Peyer's patch (tissue), 4 donors: ENCODE results near the gene SIGLEC10. TPM values are rescaled to one million over a fixed set of nuclear protein-coding genes. Genes with fewer than 3 reads are reported as not detected.
A peak's percentile ranks its signal among the peaks of the same experiment; 100 is the strongest.

Source experiments
- DNase-seq, 3 donors: peaks; one replicate each; pipeline ENCODE4 v3.0.0-alpha.2; 2017 to 2019
- H3K27ac ChIP-seq, 4 donors: fragments of 200-600 bp; sonication (generic); one replicate each; pipeline ENCODE4 v1.5.1; 2016 to 2019
- H3K27me3 ChIP-seq, 2 donors: fragments of 200-600 bp; sonication (generic); one replicate each; pipeline ENCODE4 v1.5.1; 2019
- H3K36me3 ChIP-seq, 3 donors: fragments of 200-600 bp; sonication (generic); one replicate each; pipeline ENCODE4 v1.5.1; 2016 to 2019
- H3K4me1 ChIP-seq, 4 donors: fragments of 200-600 bp; sonication (generic); one replicate each; pipeline ENCODE4 v1.5.1; 2016 to 2019
- H3K4me3 ChIP-seq, 4 donors: fragments of 200-600 bp; sonication (generic); 1 replicate in 3 of 4; 2 replicates in 1 of 4; pipeline ENCODE4 v1.5.1; 2016 to 2019; ENCODE audit warnings: mild to moderate bottlenecking in 1 of 4
- H3K9me3 ChIP-seq, 4 donors: fragments of 200-600 bp; sonication (generic); one replicate each; pipeline ENCODE4 v1.5.1; 2016 to 2019; ENCODE audit warnings: mild to moderate bottlenecking in 1 of 4
- CTCF ChIP-seq, 6 experiments: fragments of 450-650 bp in 4 of 6; fragments of 200-600 bp in 2 of 6; sonication (generic) in 1 of 6; IDR thresholded peaks; one replicate each; pipeline ENCODE4 v1.5.1; 2017 to 2019; ENCODE audit warnings: antibody characterized with exemption in 6 of 6, mild to moderate bottlenecking in 3 of 6, moderate library complexity in 1 of 6
- POLR2A ChIP-seq, 2 donors: fragments of 450-650 bp; IDR thresholded peaks; one replicate each; pipeline ENCODE4 v1.5.1; 2017; ENCODE audit warnings: antibody characterized with exemption in 2 of 2, mild to moderate bottlenecking in 2 of 2, moderate library complexity in 2 of 2
- total RNA-seq, 4 donors: library from RNA; depleted of rRNA; stranded (reverse); fragments of >200 nt; gene quantifications; one replicate each; pipeline ENCODE4 v1.1.0, GENCODE V29; 2016

Gene SIGLEC10
- total RNA-seq, 4 donors from 2014 or later, result 0.53 to 35.5 (median 3.0) TPM

- Histone ChIP-seq H3K27ac (peak within 1 kb of the TSS; percentile 60 to 67 (median 64)), H3K4me1 (peaks cover 0 to 8% (median 4%) of the 10 kb centered on the region in 4 donors), H3K27me3 (no peaks in the 10 kb centered on the region), H3K4me3 (peak within 1 kb of the TSS in 2 of 4 donors; percentile 7), H3K9me3 (no peaks in the 10 kb centered on the region), H3K36me3 (no peaks in the 10 kb centered on the region)
- peak in 2 of 3 donors; percentile 44 to 72 for DNase-seq
- no peak for TF ChIP-seq POLR2A (IDR thresholded peaks at IDR 0.05)
- TF ChIP-seq CTCF (IDR thresholded peaks at IDR 0.05), result no peak
These were observed 44.6 kb downstream of the SIGLEC10 start, which contains the start of gene NKG7 for GRCh38 chr19:51372649-51373504. Gene NKG7 (minus strand): TSS chr19:51372654. CDS start chr19:51372535, 119 bp downstream.

GRCh38 chr19:51372021-51372648, 45.3 kb downstream of the SIGLEC10 start:
- Histone ChIP-seq H3K27ac (peak overlapping the region; percentile 60 to 67 (median 64)), H3K27me3 (no peaks in the 10 kb centered on the region), H3K4me3 (peak overlapping the region in 2 of 4 donors; percentile 7)

GRCh38 chr19:51371186-51371690, 46.2 kb downstream of the SIGLEC10 start:
- H3K4me3 ChIP-seq, result peak overlapping the region in 1 of 4 donors; percentile 7
- no peak for TF ChIP-seq CTCF (IDR thresholded peaks at IDR 0.05)
- TF ChIP-seq POLR2A (IDR thresholded peaks at IDR 0.05), result no peak
- H3K4me1 ChIP-seq, result peaks cover 0 to 8% (median 4%) of the 10 kb centered on the region in 4 donors
- no peaks in the 10 kb centered on the region for H3K36me3 ChIP-seq
- no peaks in the 10 kb centered on the region for H3K27me3 ChIP-seq
- H3K27ac ChIP-seq, result peak overlapping the region in 2 of 4 donors; percentile 67
- no peak for DNase-seq
- no peaks in the 10 kb centered on the region for H3K9me3 ChIP-seq

More at GRCh38 chr19:51372021-51372648, 45.3 kb downstream of the SIGLEC10 start:
- no peaks in the 10 kb centered on the region for H3K36me3 ChIP-seq
- TF ChIP-seq POLR2A (IDR thresholded peaks at IDR 0.05), result no peak
- TF ChIP-seq CTCF (IDR thresholded peaks at IDR 0.05), result no peak
- no peaks in the 10 kb centered on the region for H3K9me3 ChIP-seq
- no peak for DNase-seq
- peaks cover 0 to 8% (median 4%) of the 10 kb centered on the region in 4 donors for H3K4me1 ChIP-seq

- no peaks in the 10 kb centered on the region for H3K27me3 ChIP-seq
- no peak for TF ChIP-seq POLR2A (IDR thresholded peaks at IDR 0.05)
- H3K4me3 ChIP-seq, result no peak overlapping the region
- no peaks in the 10 kb centered on the region for H3K36me3 ChIP-seq
- H3K9me3 ChIP-seq, result no peaks in the 10 kb centered on the region
- no peak for DNase-seq
- no peak overlapping the region for H3K27ac ChIP-seq
- peaks cover 0 to 13% (median 6%) of the 10 kb centered on the region in 4 donors for H3K4me1 ChIP-seq
These were observed 47.2 kb downstream of the SIGLEC10 start for GRCh38 chr19:51370230-51370629.

GRCh38 chr19:51368366-51369282, 48.8 kb downstream of the SIGLEC10 start, which contains the start of gene CLDND2:
Gene CLDND2 (minus strand): TSS chr19:51369003. CDS start chr19:51368577, 426 bp downstream.
- TF ChIP-seq POLR2A (IDR thresholded peaks at IDR 0.05) (no peak), CTCF (IDR thresholded peaks at IDR 0.05) (no peak)
- Histone ChIP-seq H3K9me3 (no peaks in the 10 kb centered on the region), H3K27me3 (no peaks in the 10 kb centered on the region), H3K36me3 (no peaks in the 10 kb centered on the region), H3K27ac (peak within 1 kb of the TSS; percentile 88 to 98 (median 94)), H3K4me1 (peaks cover 0 to 29% (median 7%) of the 10 kb centered on the region in 4 donors), H3K4me3 (peak within 1 kb of the TSS; percentile 72 to 94 (median 75))
- DNase-seq, result no peak
